GM12864 (cell line): ENCODE data around the gene APIP.

Experiments
- DNase-seq: peaks from one replicate; pipeline ENCODE4 v3.0.0-alpha.2; 2011; ENCODE audit warnings: low read depth
- H3K4me3 ChIP-seq: 2 replicates; pipeline ENCODE4 v1.5.1; 2011; ENCODE audit warnings: mild to moderate bottlenecking, low read depth, low read length, control low read depth
- CTCF ChIP-seq: IDR thresholded peaks from 2 replicates; pipeline ENCODE4 v1.5.1; 2011; ENCODE audit warnings: low read depth, mild to moderate bottlenecking, moderate library complexity, low read length, control low read depth, inconsistent platforms; ENCODE audit errors: missing control alignments

The APIP gene, protein sequence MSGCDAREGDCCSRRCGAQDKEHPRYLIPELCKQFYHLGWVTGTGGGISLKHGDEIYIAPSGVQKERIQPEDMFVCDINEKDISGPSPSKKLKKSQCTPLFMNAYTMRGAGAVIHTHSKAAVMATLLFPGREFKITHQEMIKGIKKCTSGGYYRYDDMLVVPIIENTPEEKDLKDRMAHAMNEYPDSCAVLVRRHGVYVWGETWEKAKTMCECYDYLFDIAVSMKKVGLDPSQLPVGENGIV

DNA sequence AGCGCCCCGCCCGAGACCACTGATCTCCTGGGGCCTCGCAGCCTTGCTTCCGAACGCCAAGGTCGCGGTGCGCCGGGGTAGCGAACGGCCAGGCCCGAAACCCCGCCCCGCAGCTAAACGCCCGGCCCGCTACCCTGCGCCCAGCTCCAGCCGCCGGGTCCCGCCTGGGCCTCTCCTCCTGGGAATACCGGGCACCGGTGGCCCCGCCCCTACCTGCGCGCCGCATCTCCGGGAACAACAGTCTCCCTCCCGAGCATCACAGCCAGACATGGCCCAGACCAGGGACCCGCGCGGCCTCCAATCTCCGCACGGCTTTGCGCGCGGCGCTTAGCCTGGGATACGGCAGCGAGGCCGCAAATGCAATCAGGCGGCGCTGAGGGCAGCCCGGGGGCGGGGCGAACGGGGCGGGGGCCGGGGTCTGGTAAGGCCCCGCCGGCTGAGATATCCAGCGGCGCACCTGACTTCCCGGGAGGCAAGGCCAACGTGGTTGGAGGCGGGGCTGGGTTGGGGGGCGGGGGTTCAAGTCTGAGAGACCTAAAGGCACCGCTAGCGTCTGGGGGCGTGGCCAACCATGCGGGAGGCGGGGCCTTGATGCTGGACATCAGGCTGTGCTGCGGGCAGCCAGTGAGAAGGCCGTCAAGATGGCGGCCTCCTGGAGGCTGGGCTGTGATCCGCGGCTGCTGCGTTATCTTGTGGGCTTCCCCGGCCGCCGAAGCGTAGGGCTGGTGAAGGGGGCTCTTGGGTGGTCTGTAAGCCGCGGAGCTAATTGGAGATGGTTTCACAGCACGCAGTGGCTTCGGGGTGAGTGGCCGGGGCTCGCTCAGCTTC lies at the start of gene APIP, which contains the start of gene PDHX:
APIP (minus strand) TSS at position 365 of the 828 bp plus-strand sequence; CDS start at position 270, 95 bp downstream.
PDHX (plus strand) TSS at position 604 of the 828 bp plus-strand sequence; CDS start at position 642, 38 bp downstream.
- peak within 1 kb of the TSS; percentile 97 for H3K4me3 ChIP-seq
- TF ChIP-seq CTCF = no peak
- peak; percentile 94 for DNase-seq

DNA sequence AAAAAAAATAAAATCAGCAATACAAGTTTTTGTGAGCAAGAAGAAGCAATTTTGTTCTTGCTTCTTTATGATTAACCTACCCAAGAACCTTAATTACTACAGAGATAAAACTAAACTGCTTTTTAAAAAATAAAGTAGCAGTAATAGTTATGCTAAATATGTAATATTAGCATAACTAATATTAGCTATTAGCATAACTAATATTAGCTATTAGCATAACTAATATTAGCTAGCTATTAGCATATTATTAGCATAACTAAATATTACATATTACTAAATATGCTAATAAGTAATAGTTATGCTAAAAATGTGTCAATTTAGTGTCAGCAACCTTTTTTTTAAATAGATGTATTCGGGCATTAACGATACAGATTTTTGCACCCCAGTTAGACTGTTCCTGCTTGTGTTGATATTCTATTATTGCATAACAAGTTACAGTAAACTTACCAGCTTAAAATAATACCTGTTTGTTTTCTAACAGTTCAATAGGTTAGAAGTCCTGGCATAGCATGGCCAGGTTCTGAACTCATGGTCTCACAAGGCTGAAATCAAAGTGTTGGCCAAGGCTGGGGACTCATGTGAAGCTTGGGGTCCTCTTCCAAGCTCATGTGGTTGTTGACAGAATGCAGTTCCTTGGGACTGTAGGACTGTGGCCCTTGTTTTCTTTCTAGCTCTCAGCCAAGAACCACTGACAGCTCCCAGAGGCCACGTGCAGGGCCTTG lies 48.6 kb upstream of the APIP start:
- no peak overlapping the region for H3K4me3 ChIP-seq
- DNase-seq = no peak
- TF ChIP-seq CTCF = no peak

GRCh38 chr11:34963351-34963750 lies 47.2 kb upstream of the APIP start:
- DNase-seq = no peak
- H3K4me3 ChIP-seq = no peak overlapping the region
- no peak for TF ChIP-seq CTCF

DNA sequence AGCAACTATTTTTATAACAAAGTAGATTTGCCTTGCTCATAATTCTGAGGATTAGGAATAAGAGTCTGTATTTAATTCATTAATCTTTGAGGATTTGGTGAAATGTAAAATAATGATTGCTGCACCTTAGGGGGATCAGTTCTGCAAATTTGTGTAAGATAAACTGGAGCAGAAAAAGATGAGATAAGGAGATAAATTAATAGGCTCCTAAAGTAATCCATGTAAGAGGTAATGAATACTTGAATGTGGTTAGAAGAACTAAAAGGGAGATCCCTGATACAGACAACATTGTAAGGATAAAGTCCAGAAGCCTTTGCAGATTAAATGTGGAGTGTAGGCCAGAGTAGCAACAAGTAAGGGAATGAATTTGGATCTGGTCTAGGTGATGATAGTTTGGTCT lies 45.9 kb upstream of the APIP start:
- no peak for TF ChIP-seq CTCF
- no peak for DNase-seq

DNA sequence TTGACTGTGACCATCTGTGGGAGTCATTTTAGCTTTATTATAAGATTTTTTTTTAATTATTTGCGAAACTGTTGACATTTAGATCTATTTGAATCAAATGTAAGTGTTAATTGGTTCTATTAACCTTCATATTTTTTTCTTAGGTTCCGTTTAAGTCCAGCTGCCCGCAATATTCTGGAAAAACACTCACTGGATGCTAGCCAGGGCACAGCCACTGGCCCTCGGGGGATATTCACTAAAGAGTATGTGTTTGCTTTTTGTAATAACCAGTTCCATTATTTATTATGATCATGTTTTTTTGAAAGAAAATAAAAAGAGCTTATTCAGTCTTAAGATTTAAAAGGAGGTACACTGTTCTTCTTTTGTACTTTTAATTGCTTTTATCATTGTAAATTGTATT lies 44.1 kb upstream of the APIP start:
- DNase-seq = no peak
- no peak overlapping the region for H3K4me3 ChIP-seq
- no peak for TF ChIP-seq CTCF

More for the DNA sequence above, 45.9 kb upstream of the APIP start:
- H3K4me3 ChIP-seq = no peak overlapping the region

- no peak overlapping the region for H3K4me3 ChIP-seq
- no peak for DNase-seq
- no peak for TF ChIP-seq CTCF
Measured at GRCh38 chr11:34959770-34960169, 43.6 kb upstream of the APIP start.
